PC-3 (cell line): Measurements from ENCODE around the gene CDC42SE2. TPM values are rescaled to one million over a fixed set of nuclear protein-coding genes. Genes with fewer than 3 reads are reported as not detected.

Source experiments
- ATAC-seq: fragments of 200-7000 bp; cut with Tn5 transposase; 2 replicates; pipeline ENCODE4 v1.9.1; 2020; ENCODE audit warnings: mild to moderate bottlenecking, moderate library complexity
- BruUV-seq: library from RNA; stranded (reverse); fragments of 400-500 nt; replicated peaks from 2 replicates; lab custom pipeline; 2021; lab: Mats Ljungman, UMichigan
- CTCF ChIA-PET: fragments of 300-600 bp; sonication (Branson Sonifier 250); formaldehyde crosslinking; loops from one replicate; lab custom pipeline; 2022; ENCODE audit warnings: antibody characterized with exemption; lab: Charles Lee
- POLR2A ChIA-PET: fragments of 300-600 bp; sonication (Branson Sonifier 250); formaldehyde crosslinking; loops from one replicate; lab custom pipeline; 2022; ENCODE audit warnings: antibody characterized with exemption; ENCODE audit not compliant: unreplicated experiment; lab: Charles Lee
- DNase-seq: peaks from one replicate; pipeline ENCODE4 v3.0.0-alpha.2; 2015
- H2AFZ ChIP-seq: fragments of 300-600 bp; sonication (generic); 2 replicates; pipeline ENCODE4 v1.6.0; 2016; ENCODE audit warnings: antibody characterized with exemption, low read length
- H3F3A ChIP-seq: fragments of 300-600 bp; sonication (generic); one replicate; pipeline ENCODE4 v1.6.0; 2017; ENCODE audit warnings: antibody characterized with exemption, low read length, control low read depth, mild to moderate bottlenecking; ENCODE audit not compliant: unreplicated experiment
- H3K27ac ChIP-seq: fragments of 300-600 bp; sonication (generic); 2 replicates; pipeline ENCODE4 v1.5.1; 2016; ENCODE audit warnings: mild to moderate bottlenecking, low read length
- H3K27me3 ChIP-seq: fragments of 300-600 bp; sonication (generic); 2 replicates; pipeline ENCODE4 v1.6.1; 2016; ENCODE audit warnings: low read length, mixed read lengths
- H3K36me3 ChIP-seq: fragments of 300-600 bp; sonication (generic); 2 replicates; pipeline ENCODE4 v1.6.1; 2016; ENCODE audit warnings: low read depth, mixed run types, low read length, mixed read lengths
- H3K4me1 ChIP-seq: fragments of 300-600 bp; sonication (generic); 2 replicates; pipeline ENCODE4 v1.5.1; 2016; ENCODE audit warnings: low read length; ENCODE audit not compliant: insufficient read depth
- H3K4me2 ChIP-seq: fragments of 300-600 bp; sonication (generic); 2 replicates; pipeline ENCODE4 v1.6.0; 2016; ENCODE audit warnings: low read length
- H3K4me3 ChIP-seq: fragments of 300-600 bp; sonication (generic); 2 replicates; pipeline ENCODE4 v1.5.1; 2016; ENCODE audit warnings: mild to moderate bottlenecking, low read length, mixed read lengths
- H3K79me2 ChIP-seq: fragments of 300-600 bp; sonication (generic); 2 replicates; pipeline ENCODE4 v1.6.1; 2017; ENCODE audit warnings: low read length, mixed read lengths
- H3K9ac ChIP-seq: fragments of 300-600 bp; sonication (generic); 2 replicates; pipeline ENCODE4 v1.6.0; 2016; ENCODE audit warnings: mild to moderate bottlenecking, low read length
- H3K9me2 ChIP-seq: fragments of 300-600 bp; sonication (generic); replicated peaks from 2 replicates; pipeline ENCODE4 v1.6.1; 2016; ENCODE audit warnings: mixed run types, low read length, mixed read lengths
- H3K9me3 ChIP-seq: fragments of 300-600 bp; sonication (generic); 2 replicates; pipeline ENCODE4 v1.6.1; 2016; ENCODE audit warnings: low read length, mixed read lengths
- H4K20me1 ChIP-seq: fragments of 300-600 bp; sonication (generic); 2 replicates; pipeline ENCODE4 v1.6.1; 2016; ENCODE audit warnings: low read length, mixed read lengths
- EZH2 ChIP-seq: fragments of 300-600 bp; sonication (generic); IDR thresholded peaks from one replicate; pipeline ENCODE4 v1.6.1; 2017; ENCODE audit warnings: antibody characterized with exemption, mild to moderate bottlenecking, low read length; ENCODE audit not compliant: unreplicated experiment
- EZH2phosphoT487 ChIP-seq: fragments of 300-600 bp; sonication (generic); IDR thresholded peaks from 2 replicates; pipeline ENCODE4 v1.6.1; 2018; ENCODE audit warnings: mild to moderate bottlenecking, antibody characterized with exemption, low read length, borderline replicate concordance
- intact Hi-C: fragments of 100-400 bp; cut with micrococcal nuclease; formaldehyde crosslinking; loops from 2 replicates; pipeline ENCODE4 v1.9.0; 2023
- total RNA-seq: library from RNA; depleted of rRNA; stranded (reverse); fragments of >200 nt; gene quantifications from 2 replicates; pipeline ENCODE4 v1.2.3, GENCODE V29; 2014
- TF ChIP-seq, protein P1 (sequence below): fragments of 300-600 bp; sonication (generic); conservative IDR thresholded peaks from 2 replicates; pipeline ENCODE4 v1.5.1; 2017; ENCODE audit warnings: antibody characterized with exemption, low read depth, mild to moderate bottlenecking, low read length

Gene CDC42SE2
- total RNA-seq, 1 experiment from 2014 or later, result 13.3 TPM

DNA sequence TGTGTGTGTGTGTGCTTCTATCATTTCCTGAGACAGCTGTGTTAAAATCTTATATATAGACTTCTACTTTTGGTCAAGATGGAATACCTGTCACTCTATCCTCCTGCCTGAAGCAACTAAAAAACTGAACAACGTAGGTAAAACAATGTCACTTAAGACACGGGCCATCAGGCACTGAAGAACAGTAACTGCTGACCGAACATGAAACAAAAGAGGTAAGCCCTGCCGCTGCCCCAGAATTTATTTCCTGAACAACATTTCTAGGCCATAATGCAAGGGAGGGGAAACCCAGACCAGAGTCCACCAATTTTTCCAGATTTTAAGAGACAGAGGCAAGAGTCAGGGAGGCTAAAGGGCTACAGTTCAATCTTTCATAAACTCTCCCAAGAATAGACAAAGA, 156.0 kb downstream of the CDC42SE2 start:
- H3K9me2 ChIP-seq, result no peaks in the 10 kb centered on the region
- no peaks in the 10 kb centered on the region for H3K27me3 ChIP-seq
- no peaks in the 10 kb centered on the region; the same call in 1 of the 2 replicates for H3K36me3 ChIP-seq
- no peak overlapping the region for H2AFZ ChIP-seq
- no peak for ATAC-seq
- H3F3A ChIP-seq, result no peaks in the 10 kb centered on the region
- intact Hi-C loops, result loop anchor here (5.0 kb wide), 2 partner anchors 153 to 642 kb away; partner anchors contain the start of gene IL3
- DNase-seq, result no peak
- H3K4me3 ChIP-seq, result no peak overlapping the region
- no peak overlapping the region for H3K4me2 ChIP-seq
- H3K79me2 ChIP-seq, result no peaks in the 10 kb centered on the region
- no peak overlapping the region for H3K27ac ChIP-seq
- H4K20me1 ChIP-seq, result no peaks in the 10 kb centered on the region
- no TSS peak for BruUV-seq
- no peak overlapping the region for H3K9ac ChIP-seq
- ChIA-PET POLR2A (no interaction called here), CTCF (interaction anchor here (0.6 kb wide), 1 partner anchor 246 kb away, joined by 3 read pairs; no protein-coding TSS in a partner anchor)
- H3K4me1 ChIP-seq, result no peaks in the 10 kb centered on the region
- no peaks in the 10 kb centered on the region for H3K9me3 ChIP-seq
- no peak for TF ChIP-seq EZH2phosphoT487
- no peak for TF ChIP-seq EZH2
- TF ChIP-seq, protein P1, sequence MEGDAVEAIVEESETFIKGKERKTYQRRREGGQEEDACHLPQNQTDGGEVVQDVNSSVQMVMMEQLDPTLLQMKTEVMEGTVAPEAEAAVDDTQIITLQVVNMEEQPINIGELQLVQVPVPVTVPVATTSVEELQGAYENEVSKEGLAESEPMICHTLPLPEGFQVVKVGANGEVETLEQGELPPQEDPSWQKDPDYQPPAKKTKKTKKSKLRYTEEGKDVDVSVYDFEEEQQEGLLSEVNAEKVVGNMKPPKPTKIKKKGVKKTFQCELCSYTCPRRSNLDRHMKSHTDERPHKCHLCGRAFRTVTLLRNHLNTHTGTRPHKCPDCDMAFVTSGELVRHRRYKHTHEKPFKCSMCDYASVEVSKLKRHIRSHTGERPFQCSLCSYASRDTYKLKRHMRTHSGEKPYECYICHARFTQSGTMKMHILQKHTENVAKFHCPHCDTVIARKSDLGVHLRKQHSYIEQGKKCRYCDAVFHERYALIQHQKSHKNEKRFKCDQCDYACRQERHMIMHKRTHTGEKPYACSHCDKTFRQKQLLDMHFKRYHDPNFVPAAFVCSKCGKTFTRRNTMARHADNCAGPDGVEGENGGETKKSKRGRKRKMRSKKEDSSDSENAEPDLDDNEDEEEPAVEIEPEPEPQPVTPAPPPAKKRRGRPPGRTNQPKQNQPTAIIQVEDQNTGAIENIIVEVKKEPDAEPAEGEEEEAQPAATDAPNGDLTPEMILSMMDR, result no peak

- H2AFZ ChIP-seq, result no peak overlapping the region
- H4K20me1 ChIP-seq, result no peaks in the 10 kb centered on the region
- ChIA-PET POLR2A (no interaction called here), CTCF (no interaction called here)
- no peaks in the 10 kb centered on the region for H3K27me3 ChIP-seq
- no TSS peak for BruUV-seq
- no peaks in the 10 kb centered on the region for H3K79me2 ChIP-seq
- no peaks in the 10 kb centered on the region for H3F3A ChIP-seq
- H3K9me3 ChIP-seq, result no peaks in the 10 kb centered on the region
- H3K4me1 ChIP-seq, result no peaks in the 10 kb centered on the region
- TF ChIP-seq, protein P1, result peak; percentile 60
- TF ChIP-seq EZH2phosphoT487 (no peak), EZH2 (no peak)
- intact Hi-C loops, result loop anchor here (5.0 kb wide), 1 partner anchor 639 kb away; the partner anchor contains the start of gene IL3
- H3K27ac ChIP-seq, result no peak overlapping the region
- H3K36me3 ChIP-seq, result no peaks in the 10 kb centered on the region; the same call in none of the 2 replicates
- peak; percentile 43; the same call in 1 of the 2 replicates for ATAC-seq
- DNase-seq, result peak; percentile 31
- H3K9me2 ChIP-seq, result no peaks in the 10 kb centered on the region
- H3K4me2 ChIP-seq, result no peak overlapping the region
- H3K9ac ChIP-seq, result no peak overlapping the region
- H3K4me3 ChIP-seq, result no peak overlapping the region
Measured at GRCh38 chr5:131423056-131423455, 159.2 kb downstream of the CDC42SE2 start.

DNA sequence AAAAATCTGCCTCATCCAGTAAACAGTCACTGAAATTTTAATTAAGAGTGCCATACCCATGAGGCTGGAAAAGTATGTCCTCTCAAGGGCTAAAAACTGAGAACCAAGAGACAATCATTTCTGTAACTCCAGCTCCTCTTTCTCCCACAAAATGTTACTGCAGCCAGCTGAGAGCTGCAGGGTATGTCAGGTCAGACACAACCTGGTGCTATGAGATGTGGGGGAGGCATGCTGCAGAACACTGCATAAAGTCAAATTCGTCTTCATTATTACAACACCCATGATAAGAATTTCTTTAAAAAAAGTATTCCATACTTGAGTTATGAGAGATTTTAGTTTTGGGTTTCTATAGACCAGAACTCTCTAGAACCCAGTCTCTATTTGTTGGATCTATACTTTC, 162.2 kb downstream of the CDC42SE2 start:
- Histone ChIP-seq H3K27ac (no peak overlapping the region), H3K27me3 (no peaks in the 10 kb centered on the region), H3K4me1 (no peaks in the 10 kb centered on the region), H3K4me3 (no peak overlapping the region), H4K20me1 (no peaks in the 10 kb centered on the region), H3K79me2 (no peaks in the 10 kb centered on the region), H2AFZ (no peak overlapping the region), H3F3A (no peaks in the 10 kb centered on the region), H3K36me3 (no peaks in the 10 kb centered on the region; the same call in none of the 2 replicates), H3K9me3 (no peaks in the 10 kb centered on the region), H3K9ac (no peak overlapping the region), H3K4me2 (no peak overlapping the region), H3K9me2 (no peaks in the 10 kb centered on the region)
- POLR2A ChIA-PET, result no interaction called here
- CTCF ChIA-PET, result interaction anchor here (0.5 kb wide), 1 partner anchor 95 kb away, joined by 5 read pairs; no protein-coding TSS in a partner anchor
- intact Hi-C loops, result no loop called here
- TF ChIP-seq EZH2 (no peak), EZH2phosphoT487 (no peak)
- TF ChIP-seq, protein P1, result no peak
- no peak for ATAC-seq
- no TSS peak for BruUV-seq
- no peak for DNase-seq
